Osteocyte (in vitro differentiated cells): ENCODE measurements around the gene OR10T2. TPM values are rescaled to one million over a fixed set of nuclear protein-coding genes. Genes with fewer than 3 reads are reported as not detected.
"Not testable (repeated sequence)": the region's sequence is repeated elsewhere in the genome, so short reads cannot be mapped to it uniquely, and the experiment has no call there.

Experiments used
- DNase-seq: peaks from one replicate; pipeline ENCODE4 v3.0.0; 2021; ENCODE audit warnings: mixed read lengths; ENCODE audit not compliant: unreplicated experiment; ENCODE audit errors: extremely low spot score
- H3K27ac Mint-ChIP-seq: one replicate; pipeline ENCODE4 v1.8.0; 2021; ENCODE audit warnings: mild to moderate bottlenecking, mixed read lengths; ENCODE audit not compliant: unreplicated experiment
- H3K27me3 Mint-ChIP-seq: one replicate; pipeline ENCODE4 v1.8.0; 2021; ENCODE audit warnings: mixed read lengths; ENCODE audit not compliant: unreplicated experiment
- H3K36me3 Mint-ChIP-seq: one replicate; pipeline ENCODE4 v1.8.0; 2021; ENCODE audit warnings: mixed read lengths; ENCODE audit not compliant: unreplicated experiment
- H3K4me1 Mint-ChIP-seq: one replicate; pipeline ENCODE4 v1.8.0; 2021; ENCODE audit warnings: mixed read lengths; ENCODE audit not compliant: unreplicated experiment
- H3K4me3 Mint-ChIP-seq: one replicate; pipeline ENCODE4 v1.8.0; 2021; ENCODE audit warnings: mild to moderate bottlenecking, moderate library complexity, mixed read lengths; ENCODE audit not compliant: unreplicated experiment
- H3K9me3 Mint-ChIP-seq: one replicate; pipeline ENCODE4 v1.8.0; 2021; ENCODE audit warnings: mixed read lengths; ENCODE audit not compliant: unreplicated experiment
- long read RNA-seq: library from polyadenylated mRNA; unstranded; transcript quantifications from one replicate; pipeline ENCODE4 v2.0.0, GENCODE V29; 2021
- total RNA-seq: library from RNA; stranded (reverse); gene quantifications from 2 replicates; pipeline ENCODE4 v1.2.1, GENCODE V29; 2021
- TF ChIP-seq, protein P1 (sequence below): fragments of 200-600 bp; sonication (generic); IDR thresholded peaks from 2 replicates; pipeline ENCODE4 v1.5.0; 2021; ENCODE audit warnings: antibody characterized with exemption, mild to moderate bottlenecking, moderate library complexity

Gene OR10T2, protein sequence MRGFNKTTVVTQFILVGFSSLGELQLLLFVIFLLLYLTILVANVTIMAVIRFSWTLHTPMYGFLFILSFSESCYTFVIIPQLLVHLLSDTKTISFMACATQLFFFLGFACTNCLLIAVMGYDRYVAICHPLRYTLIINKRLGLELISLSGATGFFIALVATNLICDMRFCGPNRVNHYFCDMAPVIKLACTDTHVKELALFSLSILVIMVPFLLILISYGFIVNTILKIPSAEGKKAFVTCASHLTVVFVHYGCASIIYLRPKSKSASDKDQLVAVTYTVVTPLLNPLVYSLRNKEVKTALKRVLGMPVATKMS
- not detected in 2 replicates for total RNA-seq
- long read RNA-seq: 0 reads

DNA sequence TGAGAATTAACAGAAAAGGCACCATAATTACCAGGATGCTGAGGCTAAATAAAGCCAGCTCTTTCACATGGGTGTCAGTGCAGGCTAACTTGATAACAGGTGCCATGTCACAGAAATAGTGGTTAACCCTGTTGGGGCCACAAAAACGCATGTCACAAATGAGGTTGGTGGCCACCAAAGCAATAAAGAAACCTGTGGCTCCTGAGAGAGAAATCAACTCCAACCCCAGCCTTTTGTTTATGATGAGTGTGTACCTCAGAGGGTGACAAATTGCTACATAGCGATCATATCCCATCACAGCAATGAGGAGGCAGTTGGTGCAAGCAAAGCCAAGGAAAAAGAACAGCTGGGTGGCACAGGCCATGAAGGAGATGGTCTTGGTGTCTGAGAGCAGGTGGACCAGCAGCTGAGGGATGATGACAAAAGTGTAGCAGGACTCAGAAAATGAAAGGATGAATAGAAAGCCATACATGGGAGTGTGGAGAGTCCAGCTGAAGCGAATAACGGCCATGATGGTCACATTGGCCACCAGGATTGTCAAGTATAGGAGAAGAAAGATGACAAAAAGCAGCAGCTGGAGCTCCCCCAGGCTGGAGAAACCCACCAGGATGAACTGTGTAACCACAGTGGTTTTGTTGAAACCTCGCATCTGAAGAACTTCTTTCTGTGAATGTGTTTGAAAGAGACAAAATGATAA is at the start of gene OR10T2:
Gene OR10T2, minus strand, starts transcription at position 649 of the 697 bp plus-strand sequence. Its CDS starts 0 bp downstream, at position 649.
- Mint-ChIP-seq H3K4me1 (no peaks in the 10 kb centered on the region), H3K36me3 (no peaks in the 10 kb centered on the region), H3K27me3 (no peaks in the 10 kb centered on the region), H3K9me3 (no peaks in the 10 kb centered on the region), H3K27ac (no peak within 1 kb of the TSS), H3K4me3 (no peak within 1 kb of the TSS)
- TF ChIP-seq, protein P1, sequence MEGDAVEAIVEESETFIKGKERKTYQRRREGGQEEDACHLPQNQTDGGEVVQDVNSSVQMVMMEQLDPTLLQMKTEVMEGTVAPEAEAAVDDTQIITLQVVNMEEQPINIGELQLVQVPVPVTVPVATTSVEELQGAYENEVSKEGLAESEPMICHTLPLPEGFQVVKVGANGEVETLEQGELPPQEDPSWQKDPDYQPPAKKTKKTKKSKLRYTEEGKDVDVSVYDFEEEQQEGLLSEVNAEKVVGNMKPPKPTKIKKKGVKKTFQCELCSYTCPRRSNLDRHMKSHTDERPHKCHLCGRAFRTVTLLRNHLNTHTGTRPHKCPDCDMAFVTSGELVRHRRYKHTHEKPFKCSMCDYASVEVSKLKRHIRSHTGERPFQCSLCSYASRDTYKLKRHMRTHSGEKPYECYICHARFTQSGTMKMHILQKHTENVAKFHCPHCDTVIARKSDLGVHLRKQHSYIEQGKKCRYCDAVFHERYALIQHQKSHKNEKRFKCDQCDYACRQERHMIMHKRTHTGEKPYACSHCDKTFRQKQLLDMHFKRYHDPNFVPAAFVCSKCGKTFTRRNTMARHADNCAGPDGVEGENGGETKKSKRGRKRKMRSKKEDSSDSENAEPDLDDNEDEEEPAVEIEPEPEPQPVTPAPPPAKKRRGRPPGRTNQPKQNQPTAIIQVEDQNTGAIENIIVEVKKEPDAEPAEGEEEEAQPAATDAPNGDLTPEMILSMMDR: no peak
- no peak for DNase-seq

DNA sequence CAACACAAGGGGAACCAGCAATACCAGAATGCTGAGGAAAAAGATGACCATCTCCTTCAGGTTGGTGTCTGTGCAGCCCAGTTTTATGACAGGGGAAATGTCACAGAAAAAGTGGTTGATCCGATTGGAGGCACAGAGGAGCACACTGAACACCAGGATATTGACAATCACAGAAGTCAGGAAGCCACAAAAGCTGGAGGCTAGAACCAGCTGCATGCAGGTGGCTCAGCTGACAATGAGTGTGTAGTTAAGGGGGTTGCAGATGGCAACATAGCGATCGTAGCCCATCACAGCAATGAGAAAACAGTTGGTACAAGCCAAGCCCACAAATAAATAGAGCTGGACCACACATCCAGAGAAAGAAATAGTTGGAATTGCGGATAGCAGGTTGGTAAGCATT is 46.1 kb upstream of the OR10T2 start:
- Mint-ChIP-seq H3K4me1 (no peaks in the 10 kb centered on the region), H3K27ac (no peak overlapping the region), H3K36me3 (no peaks in the 10 kb centered on the region), H3K27me3 (no peaks in the 10 kb centered on the region), H3K9me3 (no peaks in the 10 kb centered on the region), H3K4me3 (no peak overlapping the region)
- DNase-seq: no peak
- TF ChIP-seq, protein P1: no peak

DNA sequence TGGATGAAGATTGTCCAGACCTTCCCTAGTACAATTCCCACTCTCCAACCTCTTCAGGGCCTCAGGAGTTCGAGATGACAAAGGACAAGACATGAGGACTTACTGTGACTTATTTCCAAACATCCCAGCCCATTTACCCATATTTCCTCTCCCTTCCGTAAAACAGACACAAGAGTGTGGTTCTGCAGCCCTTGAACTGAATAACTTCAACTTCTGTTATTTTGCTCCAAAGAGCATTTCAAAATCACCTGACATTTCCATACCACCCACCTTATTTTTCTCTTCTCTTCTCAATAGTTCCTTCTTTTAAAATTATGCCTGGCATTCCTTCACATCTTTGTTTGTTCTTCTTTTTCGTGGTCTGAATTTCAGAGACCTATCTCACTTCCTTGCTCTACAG is 35.5 kb upstream of the OR10T2 start:
- no peaks in the 10 kb centered on the region for H3K27me3 Mint-ChIP-seq
- no peaks in the 10 kb centered on the region for H3K36me3 Mint-ChIP-seq
- DNase-seq: no peak
- no peak overlapping the region for H3K4me3 Mint-ChIP-seq
- no peak overlapping the region for H3K27ac Mint-ChIP-seq
- H3K9me3 Mint-ChIP-seq: peaks cover 3% of the 10 kb centered on the region
- H3K4me1 Mint-ChIP-seq: no peaks in the 10 kb centered on the region
- TF ChIP-seq, protein P1: no peak

DNA sequence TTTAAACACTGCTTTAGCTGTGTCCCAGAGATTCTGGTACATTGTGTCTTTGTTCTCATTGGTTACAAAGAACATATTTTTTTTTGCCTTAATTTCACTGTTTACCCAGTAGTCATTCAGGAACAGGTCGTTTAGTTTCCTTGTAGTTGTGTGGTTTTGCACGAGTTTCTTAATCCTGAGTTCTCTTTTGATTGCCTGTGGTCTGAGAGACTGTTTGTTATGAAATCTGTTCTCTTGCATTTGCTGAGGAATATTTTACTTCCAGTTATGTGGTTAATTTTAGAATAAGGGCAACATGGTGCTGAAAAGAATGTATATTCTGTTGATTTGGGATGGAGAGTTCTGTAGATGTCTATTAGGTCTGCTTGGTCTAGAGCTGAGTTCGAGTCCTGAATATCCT is 30.9 kb upstream of the OR10T2 start:
- DNase-seq, H3K36me3 Mint-ChIP-seq, H3K27me3 Mint-ChIP-seq, H3K4me3 Mint-ChIP-seq, H3K4me1 Mint-ChIP-seq, H3K27ac Mint-ChIP-seq, H3K9me3 Mint-ChIP-seq: not testable (repeated sequence)

DNA sequence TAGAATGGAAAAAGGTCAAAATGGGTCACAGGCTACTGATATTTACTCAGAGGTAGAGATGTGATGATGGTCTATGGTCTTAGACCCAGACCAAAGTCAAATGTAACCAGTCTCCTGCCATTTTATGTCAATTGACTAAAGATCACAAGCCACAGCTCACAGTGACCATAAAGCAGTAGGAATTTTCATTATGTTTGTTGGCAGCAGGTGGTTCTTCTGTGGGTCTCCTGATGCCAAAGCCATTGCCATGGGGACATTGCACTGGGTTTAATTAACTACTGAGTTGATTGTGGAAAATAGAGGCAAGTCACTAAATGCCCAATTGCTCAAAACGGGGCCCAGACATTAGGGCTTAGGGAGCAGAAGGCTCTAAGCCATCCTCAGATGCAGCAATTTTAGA is 26.9 kb upstream of the OR10T2 start, which contains the start of gene OR10K2:
Gene OR10K2, minus strand, starts transcription at position 101 of the 400 bp plus-strand sequence. CDS start 5,371 bp downstream, outside the sequence.
- Mint-ChIP-seq H3K27ac (no peak within 1 kb of the TSS), H3K9me3 (no peaks in the 10 kb centered on the region), H3K27me3 (no peaks in the 10 kb centered on the region), H3K4me3 (no peak within 1 kb of the TSS), H3K4me1 (no peaks in the 10 kb centered on the region), H3K36me3 (no peaks in the 10 kb centered on the region)
- DNase-seq: no peak
- TF ChIP-seq, protein P1: no peak
